T-helper 1 cell treated with Interleukin-12 subunit alpha and Interleukin-12 subunit beta and Interleukin-4 antibody, amounts not matched to agents 30 ng/mL and 1 ng/mL, for 36 hours (primary cell): ENCODE results near the gene POR. TPM values are rescaled to one million over a fixed set of nuclear protein-coding genes. Genes with fewer than 3 reads are reported as not detected.
"Not testable (repeated sequence)": the region's sequence is repeated elsewhere in the genome, so short reads cannot be mapped to it uniquely, and the experiment has no call there.

Source experiments
- intact Hi-C: fragments of 100-400 bp; cut with micrococcal nuclease; formaldehyde crosslinking; loops from one replicate; pipeline ENCODE4 v1.15.1; 2024
- total RNA-seq: library from RNA; stranded (reverse); gene quantifications from 2 replicates; pipeline ENCODE4 v1.2.3, GENCODE V29; 2022

Gene POR
- total RNA-seq, 1 donor from 2014 or later, result 78.0 TPM

- intact Hi-C loops, result loop anchor here (1.0 kb wide), 4 partner anchors 10 to 132 kb away; partner anchors contain the start of genes POR and TMEM120A
Measured at GRCh38 chr7:76009672-76010600, 95.0 kb downstream of the POR start.

- intact Hi-C loops, result no loop called here
Measured at GRCh38 chr7:76011442-76011861, 96.5 kb downstream of the POR start.

DNA sequence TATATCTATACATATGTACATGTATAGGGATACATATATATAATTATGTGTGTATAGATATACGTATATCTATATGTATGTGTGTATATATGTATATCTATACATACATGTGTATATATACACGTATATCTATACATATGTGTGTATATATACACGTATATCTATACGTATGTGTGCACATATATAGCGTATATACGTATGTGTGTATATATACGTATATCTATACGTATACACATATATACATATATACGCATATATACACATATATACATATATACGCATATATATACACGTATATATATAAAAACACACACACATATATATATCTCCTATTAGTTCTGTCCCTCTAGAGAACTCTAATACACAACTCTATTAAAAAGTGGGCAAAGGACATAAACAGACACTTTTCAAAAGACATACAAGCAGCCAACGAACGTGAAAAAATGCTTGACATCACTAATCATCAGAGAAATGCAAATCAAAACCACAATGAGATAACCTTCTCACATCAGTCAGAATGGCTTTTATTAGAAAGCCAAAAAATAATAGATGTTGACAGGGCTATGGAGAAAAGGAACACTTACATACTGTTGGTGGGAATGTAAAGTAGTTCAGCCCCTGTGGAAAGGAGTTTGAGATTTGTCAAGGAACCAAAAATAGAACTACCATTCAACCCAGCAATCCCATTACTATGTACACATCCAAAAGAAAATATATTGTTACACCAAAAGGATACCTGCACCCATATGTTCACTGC lies 101.4 kb downstream of the POR start:
- intact Hi-C loops, result no loop called here

- intact Hi-C loops, result not testable (repeated sequence)
Measured at GRCh38 chr7:76018520-76018919, 103.6 kb downstream of the POR start.

DNA sequence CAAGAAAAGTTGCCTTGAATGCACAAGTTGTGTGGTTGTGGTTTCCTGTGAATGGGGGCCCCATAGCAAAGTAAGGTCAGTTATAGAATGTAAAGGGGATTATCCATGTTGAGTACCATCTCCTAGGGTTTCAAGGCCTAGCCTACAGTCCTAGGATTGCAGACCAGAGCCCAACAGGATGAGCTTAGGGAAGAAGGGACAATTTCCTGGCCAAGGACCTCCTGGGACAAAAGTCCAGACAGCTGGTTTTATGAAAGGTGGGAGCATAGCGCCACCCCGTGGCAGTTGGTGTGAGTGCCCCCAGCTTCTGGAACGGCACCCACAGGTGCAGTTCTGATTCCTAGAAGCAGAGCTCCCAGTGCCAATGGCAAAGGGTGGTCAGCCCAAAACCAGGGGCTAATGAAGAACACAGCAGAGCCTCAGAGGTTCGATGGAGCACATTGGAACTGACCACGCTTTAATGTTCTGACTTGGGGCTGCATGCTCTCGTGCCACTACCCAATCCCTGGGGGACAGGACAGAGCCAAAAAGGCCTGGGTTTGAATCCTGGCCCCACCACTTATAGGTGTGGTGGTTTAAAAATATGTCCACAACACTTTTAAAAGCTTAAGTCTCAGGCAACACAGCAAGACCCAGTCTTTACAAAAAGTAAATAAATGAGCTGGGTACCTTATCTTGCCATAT lies 105.2 kb downstream of the POR start:
- intact Hi-C loops, result loop anchor here (1.0 to 5.0 kb wide), 5 partner anchors 11 to 283 kb away; partner anchors contain the start of genes HIP1 and TMEM120A

GRCh38 chr7:76022026-76022780 lies 107.2 kb downstream of the POR start:
- intact Hi-C loops, result loop anchor here (5.0 kb wide), 1 partner anchor 285 kb away; the partner anchor contains the start of gene HIP1

GRCh38 chr7:76023002-76023401 lies 108.0 kb downstream of the POR start:
- intact Hi-C loops, result loop anchor here (5.0 kb wide), 1 partner anchor 286 kb away; the partner anchor contains the start of gene HIP1

DNA sequence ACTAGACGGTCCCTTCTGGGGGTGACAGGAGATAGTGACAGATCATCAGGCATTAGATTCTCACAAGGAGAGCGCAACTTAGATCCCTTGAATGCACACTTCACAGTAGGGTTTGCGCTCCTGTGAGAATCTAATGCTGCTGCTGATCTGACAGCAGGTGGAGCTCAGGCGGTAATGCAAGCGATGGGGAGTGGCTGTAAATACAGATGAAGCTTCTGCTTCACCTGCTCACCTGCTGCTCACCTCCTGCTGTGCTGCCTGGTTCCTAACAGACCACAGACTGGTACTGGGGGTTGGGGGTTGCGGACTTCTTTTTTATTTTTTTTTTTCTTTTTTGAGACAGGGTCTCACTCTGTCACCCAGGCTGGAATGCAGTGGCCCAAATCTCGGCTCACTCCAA lies 114.7 kb downstream of the POR start:
- intact Hi-C loops, result not testable (repeated sequence)

- intact Hi-C loops, result no loop called here
Measured at GRCh38 chr7:76031964-76032363, 117.0 kb downstream of the POR start.

Other genes with a start within 250 kb of the POR start
- 1.5 and 1.9 TPM in 2 replicates for gene HIP1, start 176.2 kb upstream of the POR start, total RNA-seq
- gene CCL26, start 142.9 kb upstream of the POR start, total RNA-seq, result not detected in 2 replicates
- gene CCL24, start 101.3 kb upstream of the POR start, total RNA-seq, result not detected in 2 replicates
- 41.4 and 43.5 TPM in 2 replicates for gene RHBDD2, start 36.1 kb upstream of the POR start, total RNA-seq
- 35.9 and 44.0 TPM in 2 replicates for gene TMEM120A, start 79.4 kb downstream of the POR start, total RNA-seq
- 33.5 and 34.1 TPM in 2 replicates for gene STYXL1, start 132.8 kb downstream of the POR start, total RNA-seq
- 176 and 185 TPM in 2 replicates for gene MDH2, start 133.0 kb downstream of the POR start, total RNA-seq